ENCODE measurements around the gene TENM4.

TENM4 gene

GRCh38 chr11:78797559-78797958 is 643.3 kb downstream of the TENM4 start:
- no peak for DNase-seq

DNA sequence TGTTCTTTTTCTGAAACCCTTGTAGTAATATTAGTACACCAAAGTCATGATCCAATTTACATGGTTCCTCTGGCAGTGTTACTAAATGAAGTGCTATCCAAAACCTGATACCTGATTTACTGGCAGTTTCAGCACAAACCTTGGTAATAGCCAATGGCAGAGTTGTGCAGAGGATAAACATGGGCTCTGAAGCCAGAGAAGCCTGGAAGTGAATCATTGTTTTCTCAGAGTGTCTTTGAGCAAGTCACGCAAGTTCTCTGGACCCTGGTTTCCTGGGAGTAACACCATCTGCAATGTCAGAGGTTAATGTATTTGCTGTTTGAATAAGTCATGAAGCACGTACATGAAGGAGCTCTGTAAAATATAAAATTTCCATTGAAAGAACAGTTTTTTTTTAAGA is 643.9 kb downstream of the TENM4 start:
- no peak for DNase-seq

GRCh38 chr11:78795621-78796261 is 645.1 kb downstream of the TENM4 start:
- DNase-seq = peak; percentile 49 to 64

GRCh38 chr11:78791964-78792363 is 648.9 kb downstream of the TENM4 start:
- no peak for DNase-seq

GRCh38 chr11:78791254-78791653 is 649.6 kb downstream of the TENM4 start:
- DNase-seq = no peak

- DNase-seq = no peak
These were observed 650.0 kb downstream of the TENM4 start for GRCh38 chr11:78790784-78791183.

DNA sequence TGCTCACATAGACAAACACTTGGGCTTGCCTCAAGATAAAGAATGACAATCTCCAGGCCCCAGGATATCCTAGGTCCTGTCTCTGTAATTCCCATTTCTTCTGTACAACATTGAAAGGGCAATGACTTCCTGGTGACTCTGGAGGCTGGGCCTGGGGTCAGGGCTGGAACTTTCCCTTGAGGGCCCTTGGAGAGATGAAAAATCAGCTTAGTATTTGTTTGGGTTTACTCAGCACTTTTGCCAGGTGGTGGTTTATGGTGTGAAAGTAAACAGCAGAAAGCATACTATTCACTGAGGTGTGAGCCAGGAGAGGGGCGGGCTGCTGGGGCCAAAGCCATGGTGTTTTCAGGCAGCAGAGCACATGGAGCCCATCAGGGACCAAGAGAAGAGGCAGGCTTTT is 651.5 kb downstream of the TENM4 start:
- no peak for DNase-seq

DNA sequence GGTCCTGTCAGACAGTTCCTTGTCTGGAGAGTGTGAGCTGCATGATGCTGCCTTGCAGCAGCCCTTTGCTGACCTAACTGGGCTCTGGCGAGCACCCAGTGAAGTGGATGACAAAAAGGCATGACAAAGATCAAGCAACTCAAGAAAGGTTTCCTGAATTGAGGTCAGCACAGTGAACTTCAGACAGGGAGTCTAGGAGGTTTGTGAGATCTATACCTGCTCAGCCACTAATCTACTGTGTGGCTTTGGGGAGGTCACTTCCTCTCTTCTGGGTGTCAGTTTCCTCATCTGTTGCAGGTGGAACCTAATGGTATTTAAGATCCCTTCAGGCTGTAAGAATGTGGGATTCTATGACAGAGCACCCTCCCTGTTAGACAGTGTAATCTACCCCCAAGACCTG is 652.3 kb downstream of the TENM4 start:
- DNase-seq = no peak

DNA sequence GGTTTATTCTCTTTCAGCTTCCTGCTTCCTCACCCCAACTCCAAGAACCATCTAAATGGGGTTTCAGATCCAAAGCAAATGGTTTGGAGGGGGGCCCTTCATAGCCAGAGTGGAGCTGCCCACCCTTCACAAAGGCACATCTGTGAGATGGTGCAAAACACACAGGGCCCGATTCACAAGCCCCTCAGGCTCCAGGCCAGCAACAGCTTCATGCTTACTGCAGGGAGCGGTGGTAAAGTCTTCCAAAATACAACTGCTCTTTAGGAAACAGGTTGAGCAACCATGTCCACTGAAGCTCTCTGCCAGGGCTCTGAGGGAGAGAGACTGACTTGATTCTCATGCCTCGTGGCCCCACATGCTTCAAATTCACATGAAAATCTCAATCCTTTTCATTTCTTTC is 653.1 kb downstream of the TENM4 start:
- DNase-seq = no peak

GRCh38 chr11:78786746-78787145 is 654.1 kb downstream of the TENM4 start:
- no peak for DNase-seq

- no peak for DNase-seq
These were observed 654.7 kb downstream of the TENM4 start for GRCh38 chr11:78786086-78786485.

GRCh38 chr11:78784321-78785061 is 656.3 kb downstream of the TENM4 start:
- DNase-seq = no peak

- DNase-seq = no peak
These were observed 657.0 kb downstream of the TENM4 start for GRCh38 chr11:78783846-78784245.

DNA sequence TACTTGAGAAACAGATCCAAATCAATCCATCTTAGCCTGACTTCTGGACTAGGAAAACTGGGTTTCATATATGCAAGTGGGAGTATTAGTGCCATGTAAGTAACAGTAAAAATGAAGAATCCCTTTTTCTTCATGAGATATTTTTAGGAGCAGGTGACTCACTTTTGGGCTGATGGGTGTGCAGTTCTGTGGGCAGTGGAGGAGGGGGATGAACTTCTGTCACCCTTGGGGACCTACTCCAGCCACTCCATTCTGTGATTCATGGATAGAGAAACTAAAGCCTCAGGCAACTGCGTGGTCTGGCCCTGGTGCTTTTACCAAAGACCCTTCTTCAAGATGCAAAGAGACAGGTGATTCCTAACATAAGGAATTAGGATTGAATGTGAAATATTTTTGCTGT is 657.5 kb downstream of the TENM4 start:
- no peak for DNase-seq

DNA sequence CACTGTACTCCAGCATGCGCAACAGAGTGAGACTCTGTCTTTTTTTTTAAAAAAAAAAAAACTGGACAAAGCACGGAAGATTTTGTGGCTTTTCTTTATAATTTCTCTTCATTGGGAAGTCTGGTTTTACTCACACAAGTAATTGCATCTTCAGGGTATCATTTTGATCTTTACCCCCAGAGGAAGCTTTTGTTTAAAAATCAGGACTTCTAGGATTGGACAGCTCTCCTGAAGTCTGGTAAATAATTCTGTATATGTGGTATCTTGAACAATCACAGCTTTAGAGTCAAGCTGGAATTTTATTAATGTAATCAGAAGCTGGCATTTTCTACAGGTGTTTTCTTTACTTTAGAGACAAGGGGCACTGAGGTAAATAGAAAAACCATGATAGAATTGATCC is 658.1 kb downstream of the TENM4 start:
- no peak for DNase-seq

- no peak for DNase-seq
These were observed 659.9 kb downstream of the TENM4 start for GRCh38 chr11:78780889-78781288.

DNA sequence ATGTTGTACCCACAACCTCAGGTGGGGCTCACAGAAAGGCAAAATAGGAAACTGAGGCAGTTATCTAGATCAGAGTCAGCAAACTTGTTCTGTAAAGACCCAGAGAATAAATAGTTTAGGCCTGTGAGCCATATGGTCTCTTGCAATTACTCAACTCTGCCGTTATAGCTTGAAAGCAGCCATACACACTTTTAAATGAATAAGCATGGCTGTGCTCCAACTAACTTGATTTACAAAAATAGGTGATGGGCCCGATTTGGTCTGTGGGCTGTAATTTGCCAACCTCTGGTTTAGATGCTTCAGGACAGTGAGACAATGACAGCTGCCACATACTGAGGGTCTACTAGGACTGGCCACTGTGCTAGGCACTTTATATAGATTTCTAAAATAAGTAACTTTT is 667.3 kb downstream of the TENM4 start:
- no peak for DNase-seq

GRCh38 chr11:78773077-78773476 is 667.8 kb downstream of the TENM4 start:
- DNase-seq = no peak

DNA sequence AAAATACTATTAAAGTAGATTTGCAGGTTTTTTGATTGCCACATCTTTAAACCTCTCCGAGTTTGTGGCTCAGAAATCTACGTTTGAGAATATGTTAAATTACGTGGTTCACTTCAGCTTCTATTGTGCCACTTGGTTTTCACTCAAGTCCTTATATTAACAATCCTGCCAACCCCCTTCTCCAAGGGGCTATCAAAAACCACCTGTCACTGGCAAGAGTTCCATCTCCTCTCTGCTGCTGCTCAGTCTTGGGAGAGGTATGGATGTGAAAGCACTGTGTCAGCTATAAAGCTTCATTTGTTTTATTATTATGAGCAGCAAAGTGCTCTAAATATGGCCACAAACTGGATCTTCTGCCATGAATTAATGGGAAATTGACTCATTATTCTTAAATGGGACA is 668.6 kb downstream of the TENM4 start:
- DNase-seq = no peak

GRCh38 chr11:78770931-78771330 is 669.9 kb downstream of the TENM4 start:
- DNase-seq = no peak

- no peak for DNase-seq
These were observed 671.9 kb downstream of the TENM4 start for GRCh38 chr11:78768971-78769370.

DNA sequence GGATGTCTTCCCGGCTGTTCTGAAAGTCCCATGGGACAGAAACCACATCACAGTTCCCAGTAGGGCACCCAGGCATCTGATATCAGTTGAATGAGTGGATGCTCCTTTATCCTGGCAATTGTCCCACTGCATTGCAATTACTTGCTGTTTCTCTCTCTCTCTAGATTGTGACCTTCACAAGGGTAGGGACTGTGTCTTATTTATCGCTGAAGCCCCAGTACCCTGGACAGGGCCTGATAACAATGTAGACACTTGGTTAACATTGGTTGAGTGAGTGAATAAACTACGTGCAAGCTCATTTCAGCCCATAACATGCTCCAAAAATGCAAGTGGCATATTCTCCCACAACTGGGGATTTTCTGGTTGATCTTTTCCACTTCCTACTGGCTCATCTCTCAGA is 672.5 kb downstream of the TENM4 start:
- no peak for DNase-seq

DNA sequence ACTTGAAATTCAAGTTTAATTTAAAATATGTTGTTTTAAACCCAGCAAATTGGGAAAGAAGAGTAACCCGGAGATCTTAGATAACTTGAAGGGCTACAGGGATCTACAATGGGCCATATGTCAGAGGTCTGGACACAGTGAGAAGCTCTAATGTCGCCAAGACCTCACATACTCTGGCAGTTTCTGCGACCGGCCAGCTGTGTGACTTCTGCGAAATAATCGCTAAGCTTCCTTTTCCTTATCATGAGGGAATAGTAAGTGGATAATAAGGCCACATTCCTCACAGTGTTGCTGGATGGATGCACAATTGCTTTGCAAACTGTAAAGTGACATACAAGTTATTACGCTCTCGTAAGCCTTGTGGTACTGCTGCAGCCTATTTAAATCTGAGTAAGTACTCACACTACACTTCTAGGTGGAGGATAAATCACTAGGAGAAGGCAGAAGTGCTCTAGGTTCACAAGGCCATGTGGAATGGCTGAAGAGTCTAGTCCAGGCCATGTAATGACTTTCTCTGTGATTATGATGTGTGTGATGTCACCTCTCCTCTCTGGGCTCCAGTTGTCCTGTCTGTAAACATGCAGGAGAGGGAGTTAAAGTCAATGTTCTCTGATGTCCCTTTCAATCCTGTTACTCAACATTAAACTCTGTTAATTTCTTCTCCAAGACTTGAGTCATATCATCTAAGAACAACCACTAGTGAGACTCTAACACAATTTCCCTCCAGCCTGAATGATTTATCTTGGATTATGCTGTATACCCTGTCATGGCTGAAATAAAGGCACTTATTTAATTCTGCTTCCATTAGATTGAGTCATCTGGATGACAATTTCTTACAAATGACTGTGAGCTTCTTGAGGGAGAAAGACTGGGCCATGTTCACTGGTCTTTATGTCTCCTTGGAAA is 673.5 kb downstream of the TENM4 start:
- DNase-seq = no peak

GRCh38 chr11:78764946-78765345 is 675.9 kb downstream of the TENM4 start:
- DNase-seq = no peak

Measured in NCI-H187 (cell line).